GM18519 (cell line): ENCODE measurements around the gene COA7.

Experiments used
- ATAC-seq: cut with Tn5 transposase; IDR thresholded peaks from one replicate; pipeline ENCODE4 v1.9.1; 2021; ENCODE audit warnings: mild to moderate bottlenecking, moderate library complexity; ENCODE audit not compliant: unreplicated experiment, low FRiP score

The COA7 gene

GRCh38 chr1:52674497-52675384 lies 23.4 kb downstream of the COA7 start:
- ATAC-seq = no peak

DNA sequence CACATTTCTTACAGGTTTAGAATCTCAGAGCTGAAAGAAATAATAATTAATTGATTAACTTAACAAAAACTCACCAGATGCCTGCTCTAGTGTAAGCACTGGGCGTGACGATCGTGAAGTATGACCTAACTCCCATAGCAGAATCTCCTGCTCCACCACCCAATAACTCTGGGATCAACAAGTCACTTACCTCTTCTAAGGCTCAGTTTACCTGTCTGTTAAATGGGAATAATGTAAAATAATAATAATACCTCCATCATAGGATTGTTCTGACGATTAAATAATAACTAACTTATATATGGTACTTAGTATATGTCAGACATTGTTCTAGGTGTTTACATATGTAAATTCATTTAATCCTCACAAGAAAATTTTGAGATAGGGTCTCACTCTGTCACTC lies 24.6 kb downstream of the COA7 start:
- ATAC-seq = no peak

DNA sequence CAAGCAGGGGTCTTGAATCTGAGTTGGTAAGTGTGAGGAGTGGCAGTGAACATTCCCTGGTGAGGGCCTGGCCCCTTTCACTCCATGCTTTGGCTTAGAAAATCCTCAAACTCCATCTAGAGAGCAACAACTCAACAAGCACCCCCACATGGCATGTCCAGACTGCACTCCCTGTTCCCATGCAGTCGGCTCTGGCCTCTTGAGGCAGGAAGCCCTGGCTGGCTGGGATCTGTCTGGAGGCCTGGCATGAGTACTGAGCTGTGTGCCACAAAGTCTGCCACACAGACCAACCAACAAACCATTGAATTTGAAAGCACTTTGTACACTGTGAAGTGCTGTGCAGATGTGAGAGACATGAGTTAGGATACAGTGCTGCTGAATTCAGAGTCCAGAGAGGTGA lies 25.2 kb downstream of the COA7 start:
- ATAC-seq = no peak

- ATAC-seq = no peak
Observed at GRCh38 chr1:52670604-52671003, 27.5 kb downstream of the COA7 start.

DNA sequence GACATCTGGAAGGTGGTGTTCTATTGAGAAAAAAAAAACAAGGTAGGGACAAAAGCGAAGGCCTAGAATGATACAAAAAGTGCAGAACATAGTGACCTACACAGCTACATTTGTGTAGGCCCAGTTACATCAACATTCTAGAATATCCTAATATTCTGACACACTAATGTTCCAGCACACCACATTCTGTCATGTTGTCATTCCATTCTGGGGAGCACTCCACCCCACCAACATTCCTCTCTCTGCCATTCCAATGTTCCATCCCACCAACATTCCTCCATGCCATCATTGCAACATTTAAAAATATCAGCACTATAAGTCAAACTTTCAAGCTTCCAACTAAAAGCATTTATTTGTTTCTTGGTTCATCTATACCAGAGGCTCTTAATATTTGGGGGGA lies 28.5 kb downstream of the COA7 start:
- ATAC-seq = no peak

DNA sequence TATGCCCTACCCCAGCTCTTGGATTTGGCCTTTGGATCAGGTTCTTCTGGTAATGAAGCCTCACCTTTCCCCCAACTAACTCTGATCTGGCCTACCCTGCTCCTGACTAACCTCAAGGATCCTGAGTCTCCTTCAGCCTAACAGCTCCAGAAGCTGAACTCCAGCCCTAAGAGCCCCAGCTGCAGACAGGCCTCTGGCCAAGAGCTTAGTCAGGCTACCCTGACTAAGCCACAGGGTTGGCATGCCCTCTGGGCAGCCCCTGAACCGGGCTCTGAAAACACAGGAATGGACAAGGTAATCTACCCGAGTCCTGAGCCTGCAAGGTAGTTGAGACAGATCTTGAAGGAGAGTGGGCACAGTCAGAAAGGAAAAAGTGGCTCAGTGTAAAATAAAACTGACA lies 29.4 kb downstream of the COA7 start:
- ATAC-seq = no peak

- no peak for ATAC-seq
Observed at GRCh38 chr1:52667984-52668383, 30.2 kb downstream of the COA7 start.

- ATAC-seq = no peak
Observed at GRCh38 chr1:52667290-52667689, 30.9 kb downstream of the COA7 start.

DNA sequence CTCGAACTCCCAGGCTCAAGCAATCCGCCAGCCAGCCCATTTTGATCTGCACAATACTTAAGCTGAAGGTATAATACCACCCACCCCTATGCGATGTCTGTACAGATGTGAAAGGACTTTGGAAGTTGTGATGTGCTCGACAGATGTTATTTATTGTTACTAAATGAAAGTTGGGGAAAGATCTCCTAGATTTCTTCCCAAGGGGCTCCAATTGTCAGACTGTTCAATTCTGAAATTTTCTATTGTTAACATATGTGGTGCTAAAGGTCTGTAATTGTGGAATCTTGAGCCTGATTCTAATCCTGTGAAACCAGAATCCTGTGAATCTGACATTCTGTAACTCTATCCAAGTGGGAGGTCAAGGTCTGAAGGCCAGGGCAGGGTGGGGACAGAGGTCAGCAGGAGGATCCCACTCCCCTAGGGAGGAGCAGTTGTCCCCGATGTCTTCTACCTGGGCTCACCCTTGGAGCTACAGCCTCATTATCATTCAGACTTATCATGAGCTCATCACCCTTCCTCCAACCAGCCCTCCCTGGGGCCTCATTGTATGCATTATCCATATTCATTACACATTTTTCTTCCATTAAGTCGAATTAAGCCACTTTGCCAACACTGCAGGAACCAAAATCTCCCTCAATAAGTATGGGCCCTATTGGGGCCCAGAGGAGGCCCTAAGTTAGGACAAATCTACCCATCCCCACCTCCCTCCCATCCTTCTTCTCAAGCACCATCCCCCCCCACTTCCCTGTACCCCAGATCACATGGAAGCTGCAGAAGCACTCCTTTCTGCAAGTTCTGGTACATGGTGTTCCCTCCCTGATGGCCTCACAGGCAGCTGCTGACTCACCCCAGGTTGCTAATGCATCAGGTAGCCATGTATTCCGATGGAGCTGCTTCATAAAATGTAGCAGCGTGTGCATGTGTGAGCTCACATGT lies 32.9 kb downstream of the COA7 start:
- no peak for ATAC-seq

DNA sequence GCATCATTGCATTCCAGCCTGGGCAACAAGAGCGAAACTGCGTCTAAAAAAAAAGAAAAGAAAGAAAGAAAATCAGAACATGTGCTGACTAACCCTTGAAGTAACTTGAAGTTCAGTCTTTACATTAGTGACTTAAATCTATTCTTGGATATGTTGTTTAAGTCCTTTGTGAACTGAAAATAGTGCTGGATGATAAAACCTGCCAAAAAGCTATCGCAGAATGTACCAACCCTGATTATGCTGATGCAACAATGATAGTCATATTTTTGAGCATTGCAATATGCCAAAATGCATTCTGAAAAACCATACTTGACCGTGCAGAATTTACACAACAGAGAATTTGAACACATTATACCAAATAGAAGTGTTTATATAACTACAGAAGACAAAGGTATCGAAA lies 34.4 kb downstream of the COA7 start:
- ATAC-seq = no peak

- ATAC-seq = no peak
Observed at GRCh38 chr1:52662645-52663313, 35.4 kb downstream of the COA7 start.

- ATAC-seq = no peak
Observed at GRCh38 chr1:52660807-52661206, 37.3 kb downstream of the COA7 start.

DNA sequence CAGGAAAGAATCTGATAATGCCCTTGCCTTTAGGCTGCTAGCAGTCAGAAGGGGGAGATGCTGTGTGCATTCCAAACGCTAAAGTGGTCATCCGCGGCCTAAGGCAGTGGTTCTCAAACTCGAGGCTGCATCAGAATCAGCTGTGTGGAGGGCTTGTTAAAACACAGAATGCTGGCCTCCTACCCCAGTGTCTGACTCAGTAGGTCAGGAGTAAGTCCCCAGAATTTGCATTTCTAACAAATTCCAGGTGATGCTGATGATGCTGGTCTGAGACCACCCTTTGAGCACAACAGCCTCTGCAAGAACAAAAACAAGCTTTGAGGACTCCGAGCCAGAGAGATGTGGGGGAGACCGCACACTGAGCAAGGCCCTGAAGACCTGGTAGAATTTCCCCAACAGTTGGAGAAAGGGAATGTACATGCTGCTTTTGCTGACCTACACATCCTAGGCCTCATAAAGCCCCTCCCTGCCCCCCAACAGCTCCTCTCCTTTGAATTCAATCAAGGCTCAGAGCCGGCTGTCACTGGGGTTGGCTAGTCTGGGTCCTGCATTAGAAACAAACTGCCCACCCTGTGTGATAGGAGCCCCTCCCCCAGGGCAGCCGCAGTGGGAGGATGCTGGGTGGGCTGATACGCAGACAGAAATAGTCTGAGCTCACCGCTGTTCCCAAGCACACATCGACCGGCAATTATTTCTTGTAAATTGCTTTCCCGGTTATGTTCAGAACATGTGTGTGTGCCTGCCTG lies 38.1 kb downstream of the COA7 start:
- no peak for ATAC-seq

DNA sequence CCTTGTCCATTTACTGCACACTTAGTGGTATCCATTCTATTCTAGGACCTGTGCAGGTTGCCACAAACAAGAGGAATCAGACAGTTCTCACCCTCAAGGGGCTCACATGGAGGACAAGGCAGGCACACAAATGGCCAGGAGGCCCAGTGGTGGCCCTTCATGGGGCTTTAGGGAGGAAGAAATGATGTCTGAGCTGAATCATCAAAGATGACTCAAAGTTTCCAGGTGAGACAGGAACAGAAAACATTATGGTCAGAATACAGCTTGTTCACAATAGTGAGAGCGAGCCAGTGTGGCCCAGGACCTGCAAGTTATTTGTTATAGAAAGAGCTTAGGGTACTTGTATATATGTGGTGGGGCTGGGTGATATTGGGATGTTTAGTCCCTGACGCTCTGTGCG lies 38.8 kb downstream of the COA7 start:
- ATAC-seq = no peak

GRCh38 chr1:52658795-52659194 lies 39.4 kb downstream of the COA7 start:
- no peak for ATAC-seq

- ATAC-seq = no peak
Observed at GRCh38 chr1:52657702-52658101, 40.4 kb downstream of the COA7 start.

GRCh38 chr1:52654063-52654462 lies 44.1 kb downstream of the COA7 start:
- no peak for ATAC-seq

DNA sequence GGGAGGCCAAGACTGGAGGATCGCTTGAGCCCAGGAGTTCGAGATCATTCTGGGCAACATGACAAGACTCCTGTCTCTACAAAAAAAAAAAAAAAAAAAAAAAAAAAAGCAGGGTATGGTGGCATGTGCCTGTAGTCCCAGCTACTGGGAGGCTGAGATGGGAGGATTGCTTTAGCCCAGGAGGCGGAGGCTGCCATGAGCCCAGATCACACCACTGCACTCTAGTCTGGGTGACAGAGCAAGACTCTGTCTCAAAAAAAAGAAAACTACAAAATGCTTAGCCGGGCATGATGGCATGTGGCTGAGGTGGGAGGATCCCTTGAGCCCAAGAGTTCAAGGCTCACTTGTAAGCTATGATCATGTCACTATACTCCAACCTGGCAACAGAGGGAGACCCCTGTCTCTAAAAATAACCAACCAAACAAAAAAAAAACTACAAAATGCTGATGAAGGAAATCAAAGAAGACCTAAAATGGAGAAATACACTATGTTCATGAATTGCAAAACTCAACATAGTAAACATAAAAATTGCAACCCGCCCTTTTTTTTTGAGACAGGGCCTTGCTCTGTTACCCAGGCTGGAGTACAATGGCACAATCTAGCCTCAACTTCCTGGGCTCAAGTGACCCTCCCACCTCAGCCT lies 44.8 kb downstream of the COA7 start:
- no peak for ATAC-seq

DNA sequence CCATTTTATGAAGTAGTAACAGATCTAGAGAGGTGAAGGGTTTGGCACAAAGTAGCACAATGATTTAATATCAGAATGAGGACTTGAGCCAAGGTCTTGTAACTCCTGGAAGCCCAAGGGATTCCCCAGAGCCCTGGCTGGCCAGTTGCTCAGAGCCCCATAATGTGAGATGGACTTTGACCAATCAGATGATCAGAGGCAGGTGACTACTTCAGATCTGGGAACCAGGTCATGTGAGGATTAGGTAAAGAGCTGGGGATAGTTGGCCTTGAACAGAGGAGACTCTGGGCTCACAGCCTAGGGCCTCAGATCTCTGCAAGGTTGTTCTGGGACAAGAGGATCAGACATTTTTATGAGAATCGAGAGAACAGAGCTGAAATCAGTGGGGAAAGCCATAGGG lies 46.2 kb downstream of the COA7 start:
- no peak for ATAC-seq

GRCh38 chr1:52645261-52645660 lies 52.9 kb downstream of the COA7 start:
- no peak for ATAC-seq
